Stimulated activated CD8-positive, alpha-beta memory T cell treated with anti-CD3 and anti-CD28 coated beads, Interleukin-7, amount 100 ng/mL, for 1 hour (primary cell): ENCODE data around the gene OSBPL8.

Source experiments
- DNase-seq, 2 donors: peaks; one replicate each; pipeline ENCODE4 v3.0.0-alpha.2; 2020; ENCODE audit warnings: low read depth in 2 of 2

Gene OSBPL8

GRCh38 chr12:76555231-76555767 is 4.3 kb downstream of the OSBPL8 start:
- no peak for DNase-seq

GRCh38 chr12:76554405-76555230 is 5.0 kb downstream of the OSBPL8 start:
- DNase-seq: no peak

DNA sequence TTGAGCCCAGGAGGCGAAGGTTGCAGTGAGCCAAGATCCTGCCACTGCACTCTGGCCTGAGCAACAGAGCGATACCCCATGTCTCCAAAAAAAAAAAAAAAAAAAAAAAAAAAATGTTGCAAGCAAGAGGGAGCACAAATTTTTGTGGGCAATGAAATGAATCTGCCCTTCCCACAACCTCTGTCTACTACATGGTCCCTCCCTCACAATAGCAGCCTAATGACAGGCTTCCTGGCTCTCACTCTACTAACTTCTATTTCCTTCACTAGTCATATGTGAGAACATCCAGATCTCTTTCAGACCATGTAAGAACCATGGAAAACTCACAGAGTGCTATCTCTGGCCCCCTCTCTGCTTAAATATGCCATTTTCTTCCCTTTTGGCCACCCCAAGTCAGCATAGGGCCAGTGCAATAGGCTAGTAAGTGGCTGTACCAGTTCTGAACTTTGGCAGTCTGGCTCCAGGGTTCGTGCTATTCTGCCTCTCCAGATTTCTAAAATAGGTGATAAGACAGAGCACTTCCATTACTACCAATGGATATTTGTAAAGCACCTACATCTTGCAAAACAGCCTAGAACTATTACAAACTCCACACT is 7.1 kb downstream of the OSBPL8 start:
- no peak for DNase-seq

DNA sequence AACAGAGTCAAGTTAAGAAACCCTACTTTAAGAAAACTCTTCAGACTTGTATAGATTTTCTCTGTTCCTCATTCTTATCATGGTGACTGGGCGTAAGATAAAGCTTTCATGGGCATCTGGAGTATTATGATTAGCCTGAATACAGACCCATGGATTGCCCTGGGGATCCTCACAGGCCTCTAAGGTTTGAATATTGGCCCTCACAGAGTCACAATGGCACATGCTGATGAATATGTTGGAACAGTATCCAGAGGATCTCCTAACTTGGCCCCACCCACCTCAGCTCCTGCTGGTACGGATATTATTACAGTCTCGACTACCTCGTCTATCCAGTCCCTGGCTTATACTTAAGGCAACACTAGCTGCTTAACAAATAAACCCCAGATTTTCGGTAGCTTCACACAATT is 8.1 kb downstream of the OSBPL8 start:
- no peak for DNase-seq

DNA sequence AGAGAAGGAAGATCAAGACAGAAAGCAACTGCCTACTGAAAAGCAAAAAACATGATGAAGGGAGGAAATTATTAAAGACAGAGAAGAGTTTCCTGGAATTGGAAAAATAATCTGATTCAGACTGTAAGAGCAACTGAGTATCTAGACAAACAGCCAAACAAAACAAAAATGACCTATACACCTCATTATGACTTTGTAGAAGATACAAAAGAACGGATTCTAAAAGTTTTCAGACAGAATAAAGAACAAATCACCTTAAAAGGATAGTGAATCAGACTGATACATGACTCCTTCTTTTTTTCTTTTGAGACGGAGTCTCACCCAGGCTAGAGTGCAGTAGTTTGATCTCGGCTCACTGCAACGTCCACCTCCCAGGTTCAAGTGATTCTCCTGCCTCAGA is 10.4 kb downstream of the OSBPL8 start:
- no peak for DNase-seq

GRCh38 chr12:76548222-76548837 is 11.2 kb downstream of the OSBPL8 start:
- DNase-seq: no peak

- DNase-seq: no peak
These were observed 12.0 kb downstream of the OSBPL8 start for GRCh38 chr12:76547526-76547925.

DNA sequence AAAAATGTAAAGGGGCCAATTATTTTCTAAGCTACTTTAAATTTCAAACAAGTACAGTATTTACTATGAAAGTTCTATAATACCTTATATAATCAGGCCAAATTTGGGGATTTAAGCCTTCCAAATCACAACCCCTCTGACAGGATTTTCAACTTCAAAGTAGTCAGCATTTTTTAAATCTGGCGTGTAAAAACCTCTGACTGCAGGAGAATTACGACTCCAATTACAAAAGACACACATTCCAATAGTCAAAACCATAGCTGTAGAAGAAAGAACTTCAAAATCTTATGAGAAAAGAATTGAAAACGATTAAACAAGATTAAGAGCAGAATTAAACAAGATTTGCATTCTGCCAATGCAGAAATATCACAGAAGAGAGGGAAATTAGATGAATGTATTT is 12.7 kb downstream of the OSBPL8 start:
- no peak for DNase-seq

GRCh38 chr12:76545486-76545885 is 14.1 kb downstream of the OSBPL8 start:
- no peak for DNase-seq

- no peak for DNase-seq
These were observed 14.8 kb downstream of the OSBPL8 start for GRCh38 chr12:76544601-76545261.

GRCh38 chr12:76543813-76544347 is 15.7 kb downstream of the OSBPL8 start:
- DNase-seq: no peak

DNA sequence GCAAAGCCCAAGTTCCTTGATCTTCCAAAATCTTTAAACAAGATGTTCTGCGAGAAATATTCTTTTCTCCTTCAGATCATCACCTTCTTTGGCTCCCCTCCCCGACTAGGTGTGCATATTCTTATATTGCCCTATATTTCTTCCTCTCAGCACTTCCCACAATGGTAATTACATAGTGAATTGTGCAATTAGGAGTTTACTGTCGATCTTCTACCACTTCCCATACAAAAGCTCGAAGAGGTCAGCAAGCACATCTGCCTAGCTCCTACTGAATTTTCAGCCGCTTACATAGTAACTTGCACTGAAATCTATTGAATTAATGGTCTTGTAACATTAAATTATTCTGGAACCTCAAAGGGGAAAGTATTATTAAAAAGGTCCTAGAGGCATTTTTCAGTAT is 16.7 kb downstream of the OSBPL8 start:
- DNase-seq: no peak

DNA sequence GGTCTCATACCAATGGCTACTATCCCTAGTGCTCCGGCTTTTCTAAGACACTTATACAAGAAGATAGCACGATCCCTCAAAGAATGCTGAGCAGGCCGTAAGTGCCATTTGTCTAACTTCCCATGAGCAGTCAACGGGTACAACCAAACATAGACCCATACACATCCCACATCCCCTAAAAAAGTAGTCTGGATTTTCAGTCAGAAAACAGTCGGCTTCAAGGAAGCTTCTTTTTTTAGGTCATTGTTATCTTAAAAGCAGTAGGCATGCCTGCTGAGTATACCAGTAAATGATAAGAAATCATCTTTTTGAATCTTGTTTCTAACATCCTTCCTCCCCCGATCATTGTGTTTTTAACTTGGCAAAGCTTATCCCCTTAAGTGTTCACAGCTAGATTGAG is 19.8 kb downstream of the OSBPL8 start:
- DNase-seq: no peak

DNA sequence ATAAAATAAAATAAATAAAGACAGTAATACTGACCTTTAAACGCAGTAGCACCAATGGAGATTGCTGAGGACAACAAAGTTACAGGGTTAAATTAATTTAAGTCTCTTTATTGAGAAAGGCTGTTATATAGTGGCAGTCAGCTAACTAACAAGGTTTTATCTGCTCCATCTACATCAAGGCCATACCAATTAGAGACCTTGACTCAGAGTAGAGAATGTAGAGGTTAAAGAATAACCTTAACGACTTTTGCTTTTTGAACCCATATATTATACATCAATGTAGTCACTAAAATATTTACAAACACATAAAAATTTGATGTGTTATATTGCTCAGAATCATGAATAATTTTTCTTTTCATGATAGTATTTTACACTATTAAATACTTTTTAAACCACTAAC is 21.6 kb downstream of the OSBPL8 start:
- DNase-seq: no peak

DNA sequence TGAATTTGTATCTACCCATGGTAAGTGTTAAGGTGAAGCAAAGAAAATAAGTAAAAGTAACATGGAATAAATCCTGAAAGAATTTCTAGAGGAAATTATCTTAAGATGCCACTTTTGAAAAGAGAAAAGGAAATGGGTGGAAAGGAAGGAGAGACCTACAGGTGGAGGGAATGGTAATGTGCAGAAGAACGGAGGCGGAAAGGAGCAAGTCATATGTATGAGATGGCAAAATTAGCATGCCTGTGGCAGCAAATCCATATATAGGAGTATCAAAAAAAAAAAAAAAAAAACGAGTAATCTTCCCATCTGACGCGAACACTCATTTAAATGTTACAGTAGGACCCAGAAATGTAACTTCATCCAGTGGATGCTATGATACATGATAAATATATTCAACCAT is 23.0 kb downstream of the OSBPL8 start:
- DNase-seq: no peak

GRCh38 chr12:76535170-76535569 is 24.4 kb downstream of the OSBPL8 start:
- DNase-seq: no peak

- DNase-seq: no peak
These were observed 26.2 kb downstream of the OSBPL8 start for GRCh38 chr12:76533331-76533730.

GRCh38 chr12:76532520-76532919 is 27.1 kb downstream of the OSBPL8 start:
- no peak for DNase-seq

DNA sequence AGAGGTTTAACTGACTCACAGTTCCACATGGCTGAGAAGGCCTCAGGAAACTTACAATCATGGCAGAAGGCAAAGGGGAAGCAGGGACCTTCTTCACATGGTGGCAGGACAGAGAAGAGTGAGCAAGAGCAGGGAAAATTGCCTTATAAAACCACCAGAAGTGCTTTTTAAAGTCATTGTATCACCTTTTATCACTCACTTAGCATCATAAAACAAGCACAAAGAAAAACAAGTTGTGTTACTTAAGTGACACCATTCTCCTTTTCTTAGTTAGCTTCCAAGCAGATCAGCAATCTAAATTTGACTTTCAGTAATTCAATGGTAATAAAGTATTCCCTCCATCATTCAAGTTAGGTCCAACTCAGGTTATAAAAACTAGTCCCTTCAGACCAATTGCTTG is 28.5 kb downstream of the OSBPL8 start:
- DNase-seq: no peak

GRCh38 chr12:76530516-76530915 is 29.1 kb downstream of the OSBPL8 start:
- DNase-seq: no peak

- no peak for DNase-seq
These were observed 30.2 kb downstream of the OSBPL8 start for GRCh38 chr12:76529226-76529918.
